H9 (cell line): ENCODE measurements around the gene CROCC2. TPM values are rescaled to one million over a fixed set of nuclear protein-coding genes. Genes with fewer than 3 reads are reported as not detected.

Experiments
- DNase-seq: peaks from one replicate; pipeline ENCODE4 v3.0.0-alpha.2; 2017
- H2AFZ ChIP-seq: one replicate; pipeline ENCODE4 v1.6.1; 2013; ENCODE audit warnings: mild to moderate bottlenecking, low read length, control low read depth, moderate library complexity
- H2AK5ac ChIP-seq: 2 replicates; pipeline ENCODE4 v1.6.1; 2013; ENCODE audit warnings: low read length, control low read depth, mixed read lengths; ENCODE audit not compliant: insufficient read length
- H2BK120ac ChIP-seq: one replicate; pipeline ENCODE4 v1.6.1; 2013; ENCODE audit warnings: low read depth, mild to moderate bottlenecking, low read length, control low read depth, inconsistent platforms; ENCODE audit not compliant: poor library complexity, severe bottlenecking
- H2BK12ac ChIP-seq: 2 replicates; pipeline ENCODE4 v1.6.1; 2013; ENCODE audit warnings: low read length, control low read depth, mixed read lengths, low read depth; ENCODE audit not compliant: insufficient read length
- H2BK15ac ChIP-seq: 2 replicates; pipeline ENCODE4 v1.6.1; 2013; ENCODE audit warnings: low read depth, low read length, control low read depth
- H2BK20ac ChIP-seq: one replicate; pipeline ENCODE4 v1.6.1; 2013; ENCODE audit warnings: low read depth, mild to moderate bottlenecking, low read length, control low read depth, inconsistent platforms; ENCODE audit not compliant: poor library complexity, severe bottlenecking
- H2BK5ac ChIP-seq: 2 replicates; pipeline ENCODE4 v1.6.1; 2013; ENCODE audit warnings: low read length, control low read depth, mixed read lengths; ENCODE audit not compliant: insufficient read length
- H3K14ac ChIP-seq: 2 replicates; pipeline ENCODE4 v1.6.1; 2013; ENCODE audit warnings: low read length, control low read depth; ENCODE audit not compliant: insufficient read depth
- H3K18ac ChIP-seq: 2 replicates; pipeline ENCODE4 v1.6.1; 2013; ENCODE audit warnings: low read depth, mild to moderate bottlenecking, mixed read lengths, low read length, control low read depth; ENCODE audit not compliant: insufficient read length
- H3K23ac ChIP-seq: 2 replicates; pipeline ENCODE4 v1.6.1; 2013; ENCODE audit warnings: low read length, control low read depth, mixed read lengths, low read depth; ENCODE audit not compliant: insufficient read length
- H3K23me2 ChIP-seq: 2 replicates; pipeline ENCODE4 v1.6.1; 2013; ENCODE audit warnings: low read depth, mild to moderate bottlenecking, mixed read lengths, low read length, control low read depth; ENCODE audit not compliant: insufficient read length, poor library complexity, severe bottlenecking
- H3K27ac ChIP-seq: 2 replicates; pipeline ENCODE4 v1.5.1; 2013; ENCODE audit warnings: low read length, control low read depth, mixed read lengths, low read depth; ENCODE audit not compliant: insufficient read length
- H3K27me3 ChIP-seq: 2 replicates; pipeline ENCODE4 v1.6.1; 2013; ENCODE audit warnings: low read length, control low read depth, inconsistent platforms; ENCODE audit not compliant: insufficient read depth
- H3K4ac ChIP-seq: 2 replicates; pipeline ENCODE4 v1.6.1; 2013; ENCODE audit warnings: low read depth, mild to moderate bottlenecking, control low read depth, inconsistent platforms, low read length, moderate library complexity
- H3K4me1 ChIP-seq: 2 replicates; pipeline ENCODE4 v1.6.1; 2013; ENCODE audit warnings: low read length, control low read depth, inconsistent platforms; ENCODE audit not compliant: insufficient read depth
- H3K4me2 ChIP-seq: 2 replicates; pipeline ENCODE4 v1.6.1; 2013; ENCODE audit warnings: low read length, control low read depth, mixed read lengths; ENCODE audit not compliant: insufficient read length, insufficient read depth
- H3K56ac ChIP-seq: 2 replicates; pipeline ENCODE4 v1.6.1; 2013; ENCODE audit warnings: low read depth, mild to moderate bottlenecking, mixed read lengths, low read length, control low read depth; ENCODE audit not compliant: insufficient read length
- H3K79me1 ChIP-seq: 2 replicates; pipeline ENCODE4 v1.6.1; 2013; ENCODE audit warnings: low read depth, mild to moderate bottlenecking, moderate library complexity, low read length, control low read depth, inconsistent platforms; ENCODE audit not compliant: insufficient read depth, poor library complexity, severe bottlenecking
- H3K79me2 ChIP-seq: 2 replicates; pipeline ENCODE4 v1.6.1; 2013; ENCODE audit warnings: low read length, control low read depth, inconsistent platforms; ENCODE audit not compliant: insufficient read depth
- H3K9ac ChIP-seq: 2 replicates; pipeline ENCODE4 v1.6.1; 2013; ENCODE audit warnings: low read length, control low read depth, mixed read lengths; ENCODE audit not compliant: insufficient read length; ENCODE audit errors: extremely low read depth
- H3K9me3 ChIP-seq: one replicate; pipeline ENCODE4 v1.6.1; 2013; ENCODE audit warnings: low read depth, low read length, inconsistent platforms; ENCODE audit not compliant: control insufficient read depth
- H3T11ph ChIP-seq: one replicate; pipeline ENCODE4 v1.6.1; 2013; ENCODE audit warnings: mild to moderate bottlenecking, low read length, control low read depth, inconsistent platforms
- H4K20me1 ChIP-seq: one replicate; pipeline ENCODE4 v1.6.1; 2013; ENCODE audit not compliant: control insufficient read depth, insufficient read length, insufficient read depth
- H4K5ac ChIP-seq: 2 replicates; pipeline ENCODE4 v1.6.1; 2013; ENCODE audit warnings: low read depth, mild to moderate bottlenecking, mixed read lengths, low read length, control low read depth; ENCODE audit not compliant: insufficient read length
- H4K8ac ChIP-seq: replicated peaks from 2 replicates; pipeline ENCODE4 v1.6.1; 2013; ENCODE audit warnings: low read length, control low read depth, mixed read lengths, low read depth; ENCODE audit not compliant: insufficient read length
- H4K91ac ChIP-seq: 2 replicates; pipeline ENCODE4 v1.6.1; 2013; ENCODE audit warnings: low read depth, mild to moderate bottlenecking, moderate library complexity, mixed read lengths, low read length, control low read depth; ENCODE audit not compliant: insufficient read length
- H3K27ac Mint-ChIP-seq, 3 experiments: 2 replicates in 2 of 3; 3 replicates in 1 of 3; pipeline ENCODE4 v1.8.0; 2020 to 2021; ENCODE audit warnings: mixed read lengths in 3 of 3, mild to moderate bottlenecking in 1 of 3, moderate library complexity in 1 of 3
- H3K27me3 Mint-ChIP-seq: 2 replicates; pipeline ENCODE4 v1.8.0; 2021; ENCODE audit warnings: low read depth, mild to moderate bottlenecking, moderate library complexity, mixed read lengths
- H3K36me3 Mint-ChIP-seq, 3 experiments: 2 replicates in 2 of 3; 3 replicates in 1 of 3; pipeline ENCODE4 v1.8.0; 2020 to 2021; ENCODE audit warnings: low read depth in 3 of 3, mixed read lengths in 3 of 3; ENCODE audit not compliant: insufficient read depth in 1 of 3
- H3K4me1 Mint-ChIP-seq, 2 experiments: 2 replicates each; pipeline ENCODE4 v1.8.0; 2020; ENCODE audit warnings: mixed read lengths in 2 of 2
- H3K4me3 Mint-ChIP-seq, 2 experiments: 2 replicates in 1 of 2; 3 replicates in 1 of 2; pipeline ENCODE4 v1.8.0; 2020 to 2021; ENCODE audit warnings: mild to moderate bottlenecking in 2 of 2, mixed read lengths in 2 of 2, moderate library complexity in 1 of 2
- H3K9me3 Mint-ChIP-seq, 2 experiments: 2 replicates in 1 of 2; 3 replicates in 1 of 2; pipeline ENCODE4 v1.8.0; 2020; ENCODE audit warnings: mild to moderate bottlenecking in 2 of 2, mixed read lengths in 2 of 2, moderate library complexity in 1 of 2
- CTCF ChIP-seq: fragments of 200-600 bp; sonication (generic); conservative IDR thresholded peaks from 3 replicates; pipeline ENCODE4 v1.8.0; 2021; ENCODE audit warnings: antibody characterized with exemption, mild to moderate bottlenecking
- WGBS: extraction: QIAGEN DNeasy Blood & Tissue Kit; methylation state at CpG from one replicate; pipeline ENCODE4 v1.1.7; 2013; ENCODE audit warnings: missing lambda C conversion rate, low lambda C conversion rate, mixed read lengths; ENCODE audit not compliant: insufficient read length; ENCODE audit errors: extremely low coverage; 5-methylcytosine and 5-hydroxymethylcytosine counted together
- total RNA-seq: library from RNA; stranded (reverse); gene quantifications from 2 replicates; pipeline ENCODE4 v1.2.1, GENCODE V29; 2021

The CROCC2 gene
- total RNA-seq, 1 experiment from 2014 or later: not detected

- Histone ChIP-seq H3K79me1 (no peaks in the 10 kb centered on the region), H4K8ac (no peak overlapping the region), H4K5ac (no peak overlapping the region), H3K23ac (no peak overlapping the region), H3K27me3 (no peaks in the 10 kb centered on the region), H2BK15ac (no peak overlapping the region), H2BK12ac (no peak overlapping the region), H3K4me1 (no peaks in the 10 kb centered on the region), H2AK5ac (no peak overlapping the region), H2BK5ac (no peak overlapping the region), H3K14ac (no peak overlapping the region), H3T11ph (no peak overlapping the region), H2AFZ (no peak overlapping the region), H3K18ac (no peak overlapping the region), H3K9ac (no peak overlapping the region), H4K91ac (no peak overlapping the region), H3K79me2 (no peaks in the 10 kb centered on the region), H2BK20ac (no peak overlapping the region), H3K4ac (no peak overlapping the region), H3K4me2 (no peak overlapping the region), H3K9me3 (no peaks in the 10 kb centered on the region), H2BK120ac (no peak overlapping the region), H3K23me2 (no peaks in the 10 kb centered on the region), H3K56ac (no peak overlapping the region), H3K27ac (no peak overlapping the region), H4K20me1 (no peaks in the 10 kb centered on the region)
- no peak for TF ChIP-seq CTCF
- no peaks in the 10 kb centered on the region; a peak in 2 of 4 replicates for H3K4me1 Mint-ChIP-seq
- H3K27me3 Mint-ChIP-seq: no peaks in the 10 kb centered on the region; the same call in 1 of the 2 replicates
- no peak for DNase-seq
- WGBS: no CpG with 5 or more reads among the region's 6 CpGs
- no peak overlapping the region for H3K27ac Mint-ChIP-seq
- no peaks in the 10 kb centered on the region for H3K36me3 Mint-ChIP-seq
- no peaks in the 10 kb centered on the region for H3K9me3 Mint-ChIP-seq
- no peak overlapping the region; a peak in 1 of 5 replicates for H3K4me3 Mint-ChIP-seq
These were observed 24.2 kb upstream of the CROCC2 start for GRCh38 chr2:240881913-240882312.
